ENCODE results near the gene PARD3.
"Not testable (repeated sequence)": the region's sequence is repeated elsewhere in the genome, so short reads cannot be mapped to it uniquely, and the experiment has no call there.

The PARD3 gene

GRCh38 chr10:34742456-34742855 lies 72.6 kb downstream of the PARD3 start:
- DNase-seq (ENCODE audit: low read depth): peak; percentile 58

DNA sequence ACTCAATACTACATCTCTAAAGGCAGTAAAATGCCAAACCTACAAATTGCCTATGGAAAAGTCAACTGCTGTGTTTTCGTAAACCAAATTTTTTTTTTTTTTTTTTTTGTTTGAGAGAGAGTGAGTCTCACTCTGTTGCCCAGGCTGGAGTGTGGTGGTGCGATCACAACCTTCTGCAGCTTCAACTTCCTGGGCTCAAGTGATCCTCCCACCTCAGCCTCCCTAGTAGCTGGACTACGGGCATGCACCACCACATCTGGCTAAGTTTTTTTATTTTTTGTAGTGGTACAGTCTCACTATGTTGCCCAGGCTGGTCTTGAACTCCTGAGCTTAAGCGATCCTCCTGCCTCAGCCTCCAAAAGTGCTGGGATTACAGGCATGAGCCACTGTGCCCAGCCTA lies 74.0 kb downstream of the PARD3 start:
- not testable (repeated sequence) for DNase-seq (ENCODE audit: low read depth)

DNA sequence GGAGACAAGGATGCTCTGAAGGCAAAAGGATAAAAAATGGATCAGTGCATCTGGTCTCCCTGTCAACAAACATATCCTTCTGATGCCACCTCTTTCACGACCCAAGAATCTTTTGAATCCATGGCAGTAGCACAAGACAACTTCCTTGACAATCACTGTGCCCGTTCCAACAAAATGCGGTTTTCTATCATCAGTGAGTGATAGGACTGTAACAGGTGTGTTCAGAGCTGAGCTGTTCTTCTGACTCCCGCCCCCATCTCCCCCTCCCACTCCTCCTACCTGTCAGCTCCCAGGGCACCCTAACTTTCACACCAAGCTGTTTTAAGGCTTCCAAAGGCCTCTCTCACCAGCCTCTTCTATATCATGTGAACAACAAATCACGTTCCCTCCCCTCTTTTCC lies 74.8 kb downstream of the PARD3 start:
- DNase-seq (ENCODE audit: low read depth): no peak

DNA sequence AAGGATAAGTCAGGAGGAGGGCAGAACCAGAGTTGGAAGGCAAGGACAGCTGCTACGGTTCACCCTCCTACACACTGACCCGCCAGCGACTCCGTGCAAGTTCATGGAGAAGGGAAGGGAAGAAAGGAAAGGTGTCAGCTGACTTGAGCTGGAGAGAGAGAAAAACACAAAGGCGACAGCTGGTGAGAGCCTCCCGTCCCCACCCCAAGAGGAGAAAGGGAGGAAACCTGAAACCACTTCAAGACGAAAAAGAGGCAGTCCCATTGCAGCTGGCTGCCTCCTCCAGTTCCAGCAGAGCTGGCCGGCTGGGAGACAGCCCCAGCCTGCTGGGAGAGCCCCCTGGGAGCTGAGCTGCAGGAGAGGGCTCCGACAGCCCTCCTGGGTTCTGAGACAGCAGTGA lies 75.2 kb downstream of the PARD3 start:
- peak; percentile 73 for DNase-seq (ENCODE audit: low read depth)

- DNase-seq (ENCODE audit: low read depth): no peak
Measured at GRCh38 chr10:34737772-34738169, 77.3 kb downstream of the PARD3 start.

GRCh38 chr10:34736976-34737771 lies 77.9 kb downstream of the PARD3 start:
- no peak for DNase-seq (ENCODE audit: low read depth)

GRCh38 chr10:34734918-34735317 lies 80.2 kb downstream of the PARD3 start:
- no peak for DNase-seq (ENCODE audit: low read depth)

- DNase-seq (ENCODE audit: low read depth): peak; percentile 34
Measured at GRCh38 chr10:34732926-34733325, 82.2 kb downstream of the PARD3 start.

- peak; percentile 73 for DNase-seq (ENCODE audit: low read depth)
Measured at GRCh38 chr10:34731885-34732701, 83.0 kb downstream of the PARD3 start.

GRCh38 chr10:34731213-34731612 lies 83.9 kb downstream of the PARD3 start:
- DNase-seq (ENCODE audit: low read depth): no peak

- peak; percentile 50 for DNase-seq (ENCODE audit: low read depth)
Measured at GRCh38 chr10:34730726-34731125, 84.4 kb downstream of the PARD3 start.

GRCh38 chr10:34729619-34730018 lies 85.5 kb downstream of the PARD3 start:
- DNase-seq (ENCODE audit: low read depth): no peak

DNA sequence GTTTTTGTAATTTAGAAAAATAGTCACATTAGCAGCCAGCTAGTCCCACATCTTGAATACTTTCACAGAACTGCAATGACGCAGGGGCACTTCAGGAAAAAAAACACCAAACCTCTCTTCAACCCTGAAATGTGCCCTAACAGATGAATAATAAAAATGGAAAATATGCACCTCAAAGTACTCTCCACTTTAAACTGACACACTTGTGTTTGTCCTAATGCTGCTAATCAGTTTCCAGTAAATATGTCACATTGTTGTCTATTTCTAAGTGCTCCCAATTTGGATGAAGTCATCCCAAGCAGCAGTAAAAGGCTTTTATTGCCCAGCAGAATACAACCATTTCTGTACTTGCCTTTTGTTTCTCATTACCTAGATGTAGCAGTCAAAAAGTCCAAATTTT lies 86.7 kb downstream of the PARD3 start:
- no peak for DNase-seq (ENCODE audit: low read depth)

DNA sequence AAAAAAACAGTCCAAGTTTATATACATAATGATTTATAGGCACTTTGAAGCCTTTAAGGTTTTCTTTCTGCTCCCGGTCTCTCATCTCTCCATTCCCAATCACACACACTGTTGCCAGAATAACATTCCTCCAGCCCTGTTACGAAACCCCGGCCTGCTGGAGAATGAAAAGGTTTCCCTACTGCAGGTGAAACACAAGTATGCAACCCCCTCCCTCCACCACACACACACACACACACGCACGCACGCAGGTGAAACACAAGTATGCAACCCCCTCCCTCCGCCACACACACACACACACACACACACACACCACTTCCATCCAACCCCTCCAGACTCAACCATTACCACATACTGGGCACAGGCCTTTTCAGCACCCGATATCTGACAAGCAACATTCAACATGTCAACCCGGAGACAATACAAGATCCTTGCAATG lies 87.5 kb downstream of the PARD3 start:
- DNase-seq (ENCODE audit: low read depth): peak; percentile 45

DNA sequence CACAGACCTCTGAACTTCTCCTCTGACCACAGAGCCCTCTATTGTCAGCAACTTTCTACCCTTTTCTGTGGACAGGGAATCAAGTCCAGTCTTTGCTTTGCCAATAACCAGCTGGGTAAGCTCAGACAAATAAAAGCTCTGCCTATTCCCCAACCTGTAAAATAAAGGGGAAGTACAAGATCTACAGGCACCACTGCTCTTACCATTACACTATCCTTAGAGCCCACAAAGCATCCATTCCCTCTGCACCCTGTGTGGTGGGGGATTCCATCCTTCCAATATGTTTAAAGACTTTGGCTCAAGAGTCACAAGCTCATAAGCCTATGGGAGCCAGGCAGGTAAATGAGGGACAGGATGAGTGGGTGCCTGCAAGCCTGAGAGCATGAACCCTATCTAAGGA lies 88.2 kb downstream of the PARD3 start:
- no peak for DNase-seq (ENCODE audit: low read depth)

GRCh38 chr10:34723750-34724149 lies 91.3 kb downstream of the PARD3 start:
- peak; percentile 65 for DNase-seq (ENCODE audit: low read depth)

DNA sequence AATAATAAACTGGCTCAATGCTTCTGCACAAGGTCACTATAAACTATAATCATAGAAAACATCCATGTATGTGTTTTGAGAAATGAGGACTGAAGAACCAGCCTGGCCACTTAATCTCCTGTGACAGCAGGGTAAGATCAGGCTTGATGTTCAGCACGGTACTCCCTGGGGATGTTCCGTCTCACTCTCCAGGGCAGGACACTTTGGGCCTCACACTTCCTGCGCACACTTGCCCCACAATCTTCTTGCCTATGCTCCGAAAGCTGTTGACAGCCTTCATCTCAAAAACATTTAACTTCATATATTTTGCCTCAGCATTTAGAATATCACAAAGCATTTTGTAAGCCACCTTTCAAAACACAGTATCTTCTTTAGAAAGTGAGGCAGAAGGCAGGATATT lies 92.7 kb downstream of the PARD3 start:
- DNase-seq (ENCODE audit: low read depth): no peak

GRCh38 chr10:34721208-34721840 lies 93.8 kb downstream of the PARD3 start:
- DNase-seq (ENCODE audit: low read depth): peak; percentile 74

DNA sequence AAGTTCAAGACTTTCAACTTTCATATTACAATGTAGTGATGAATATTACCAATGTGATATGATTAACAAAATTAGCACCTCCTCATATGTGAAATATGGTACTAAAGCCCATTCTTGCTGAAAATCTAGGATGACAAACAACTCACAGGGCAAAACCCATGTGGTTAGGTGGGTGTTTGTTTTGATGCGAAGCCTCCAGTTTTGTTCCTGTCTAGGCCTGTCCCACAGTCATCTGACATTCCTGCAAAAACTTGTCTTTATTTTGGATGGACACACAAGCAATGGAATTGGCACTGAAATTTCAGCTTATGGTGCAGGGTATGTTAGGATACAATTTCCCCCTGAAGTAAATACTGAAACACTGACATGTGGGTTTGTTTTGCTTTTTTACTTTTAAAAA lies 95.3 kb downstream of the PARD3 start:
- no peak for DNase-seq (ENCODE audit: low read depth)

GRCh38 chr10:34719328-34719727 lies 95.8 kb downstream of the PARD3 start:
- no peak for DNase-seq (ENCODE audit: low read depth)

- DNase-seq (ENCODE audit: low read depth): no peak
Measured at GRCh38 chr10:34717429-34717828, 97.7 kb downstream of the PARD3 start.

DNA sequence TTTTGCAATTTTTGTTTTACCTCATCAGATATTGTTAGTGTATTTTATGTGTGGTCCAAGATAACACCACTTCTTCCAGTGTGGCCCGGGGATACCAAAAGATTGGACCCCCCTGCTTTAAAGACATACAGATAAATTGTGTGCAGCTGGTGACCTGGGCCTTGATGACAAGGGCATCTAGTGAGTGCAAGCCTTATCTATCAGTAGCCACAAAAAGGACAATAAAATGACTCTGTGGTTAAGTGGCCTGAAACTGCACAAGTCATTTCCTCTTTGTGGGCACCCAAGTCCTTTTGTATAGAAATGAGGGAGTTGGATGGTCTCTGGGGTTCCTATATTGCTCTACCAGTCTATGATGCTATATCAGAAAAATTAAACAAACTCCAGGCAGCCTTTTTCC lies 98.1 kb downstream of the PARD3 start:
- no peak for DNase-seq (ENCODE audit: low read depth)

DNA sequence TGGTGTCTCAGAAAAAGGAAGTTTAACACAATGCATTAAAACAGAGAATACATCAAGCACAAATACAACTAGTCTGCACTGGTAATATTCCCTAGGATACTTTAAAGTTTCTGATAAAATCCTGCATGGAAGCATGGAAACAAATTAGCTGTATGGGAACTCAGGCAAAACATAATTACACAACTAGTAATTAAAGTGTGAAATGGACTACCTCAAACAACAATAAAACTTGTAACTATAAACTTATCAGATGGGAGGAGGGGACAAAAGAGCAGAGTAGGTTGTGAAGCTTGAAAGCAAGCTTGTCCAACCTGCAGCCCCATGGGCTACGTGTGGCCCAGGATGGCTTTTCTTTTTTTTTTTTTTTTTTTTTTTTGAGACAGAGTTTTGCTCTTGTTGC lies 98.9 kb downstream of the PARD3 start:
- no peak for DNase-seq (ENCODE audit: low read depth)

All from amniotic epithelial cell (primary cell).